Prostate gland (tissue), 2 donors: ENCODE measurements around the gene USP37. TPM values are rescaled to one million over a fixed set of nuclear protein-coding genes. Genes with fewer than 3 reads are reported as not detected.

Experiments used
- DNase-seq: peaks from one replicate; pipeline ENCODE4 v3.0.0-alpha.2; 2019; ENCODE audit warnings: low spot score
- H3K27ac ChIP-seq, 2 donors: fragments of 200-600 bp; sonication (generic); 2 replicates each; pipeline ENCODE4 v1.5.1; 2017 to 2019
- H3K27me3 ChIP-seq: fragments of 200-600 bp; sonication (generic); replicated peaks from 2 replicates; pipeline ENCODE4 v1.5.1; 2019; ENCODE audit not compliant: insufficient read depth
- H3K36me3 ChIP-seq, 2 donors: fragments of 200-600 bp; sonication (generic); 1 replicate in 1 of 2; 2 replicates in 1 of 2; pipeline versions ENCODE4 v1.5.1 to v1.8.1; 2017 to 2019
- H3K4me1 ChIP-seq: fragments of 200-600 bp; sonication (generic); replicated peaks from 2 replicates; pipeline ENCODE4 v1.5.1; 2019
- H3K4me3 ChIP-seq, 2 donors: fragments of 200-600 bp; sonication (generic); 2 replicates each; pipeline ENCODE4 v1.5.1; 2017 to 2019
- H3K9me3 ChIP-seq: fragments of 200-600 bp; sonication (generic); 2 replicates; pipeline ENCODE4 v1.5.1; 2017
- CTCF ChIP-seq, 4 experiments: fragments of 200-600 bp in 2 of 4; fragments of 450-650 bp in 2 of 4; sonication (generic) in 2 of 4; IDR thresholded peaks; 1 replicate in 3 of 4; 2 replicates in 1 of 4; pipeline ENCODE4 v1.5.1; 2016 to 2019; ENCODE audit warnings: antibody characterized with exemption in 4 of 4, mild to moderate bottlenecking in 2 of 4, moderate library complexity in 2 of 4
- POLR2A ChIP-seq: fragments of 450-650 bp; IDR thresholded peaks from one replicate; pipeline ENCODE4 v1.6.1; 2016; ENCODE audit warnings: antibody characterized with exemption, mild to moderate bottlenecking
- POLR2AphosphoS5 ChIP-seq: sonication (generic); formaldehyde crosslinking; IDR thresholded peaks from one replicate; pipeline ENCODE4 v1.6.1; 2017; ENCODE audit warnings: antibody characterized with exemption
- WGBS: methylation state at CpG from one replicate; pipeline ENCODE4 v1.1.5; 2018; 5-methylcytosine and 5-hydroxymethylcytosine counted together
- intact Hi-C: fragments of 100-400 bp; cut with DNase I; formaldehyde crosslinking; loops from one replicate; pipeline ENCODE4 v1.14.2; 2022
- microRNA counts, 2 donors: library from miRNA; unstranded; fragments of <30 nt; microRNA quantifications; one replicate each; lab custom pipeline; 2016 to 2017
- microRNA-seq: library from miRNA; unstranded; fragments of <30 nt; microRNA quantifications from one replicate; pipeline ENCODE4, GENCODE V29; 2016
- small RNA-seq, 2 donors: library from RNA; depleted of rRNA; stranded (forward); fragments of <200 nt; gene quantifications; one replicate each; pipeline ENCODE3, GENCODE V24; 2016
- total RNA-seq, 2 donors: library from RNA; depleted of rRNA; stranded (reverse); fragments of >200 nt; gene quantifications; one replicate each; pipeline ENCODE4 v1.1.0, GENCODE V29; 2016

USP37 gene
- total RNA-seq, 2 donors from 2014 or later = 12.3 to 31.9 TPM

GRCh38 chr2:218401890-218402289, 166.3 kb downstream of the USP37 start:
- 57% methylated on average over 8 of the region's 9 CpGs for WGBS
- peak overlapping the region in 1 of 2 donors; percentile 99 for H3K4me3 ChIP-seq
- H3K27ac ChIP-seq = peak overlapping the region; percentile 99 to 100
- no peaks in the 10 kb centered on the region for H3K27me3 ChIP-seq
- DNase-seq = no peak
- intact Hi-C loops = no loop called here
- TF ChIP-seq CTCF (IDR thresholded peaks at IDR 0.05) (no peak), POLR2A (no peak), POLR2AphosphoS5 (no peak)
- H3K36me3 ChIP-seq = peaks cover 7 to 24% of the 10 kb centered on the region in 2 donors
- peaks cover 27% of the 10 kb centered on the region for H3K4me1 ChIP-seq
- no peaks in the 10 kb centered on the region for H3K9me3 ChIP-seq

- peak overlapping the region; percentile 99 to 100 for H3K27ac ChIP-seq
- no peak for TF ChIP-seq POLR2A
- no peak for TF ChIP-seq CTCF (IDR thresholded peaks at IDR 0.05)
- peaks cover 27% of the 10 kb centered on the region for H3K4me1 ChIP-seq
- no peaks in the 10 kb centered on the region for H3K27me3 ChIP-seq
- no peaks in the 10 kb centered on the region for H3K9me3 ChIP-seq
- peak overlapping the region; percentile 99 to 100 for H3K4me3 ChIP-seq
- intact Hi-C loops = no loop called here
- DNase-seq = no peak
- 26% methylated on average over 24 of the region's 24 CpGs for WGBS
- peaks cover 7 to 24% of the 10 kb centered on the region in 2 donors for H3K36me3 ChIP-seq
Measured at GRCh38 chr2:218400930-218401881, 166.9 kb downstream of the USP37 start.

MicroRNAs encoded within 50 kb of the gene (microRNA counts, 767-probe panel; counts per million panel counts)
- 4,325 to 4,715 counts per million in 2 donors for microRNA hsa-miR-26b-5p (lab: Ali Mortazavi, UCI)

Small RNAs within 50 kb of the gene (microRNA-seq; reads per million reads assigned to microRNA genes)
- gene MIR26B = 52,852 reads per million, percentile 99 among the genes with 10 or more reads in this experiment

Small RNAs within 50 kb of the gene (small RNA-seq; reads per million reads assigned to genes)
- gene MIR26B (1,318 to 1,352 reads per million in 2 donors), gene RNU6-136P (0 reads per million in 2 donors)

Other genes starting within 250 kb of the USP37 start
- 1 to 10 TPM in 1 of 2 donors, not detected in 1; 2.0 TPM for gene CATIP, start 211.5 kb downstream of the USP37 start, total RNA-seq
- gene SLC11A1, start 186.1 kb downstream of the USP37 start, total RNA-seq = 10 to 100 TPM; 10.8 to 11.4 TPM
- 100 to 1,000 TPM; 145 to 180 TPM for gene CTDSP1, start 168.5 kb downstream of the USP37 start, total RNA-seq
- under 1 TPM in 1 of 2 donors, not detected in 1; 0.09 TPM for gene VIL1, start 149.2 kb downstream of the USP37 start, total RNA-seq
- gene CNOT9, start 488 bp upstream of the USP37 start, total RNA-seq = 10 to 100 TPM; 31.7 to 77.6 TPM
- gene PLCD4, start 39.5 kb upstream of the USP37 start, total RNA-seq = 1 to 10 TPM; 1.1 to 2.7 TPM
- 10 to 100 TPM; 25.5 to 34.7 TPM for gene ZNF142, start 91.3 kb upstream of the USP37 start, total RNA-seq
- gene BCS1L, start 91.3 kb upstream of the USP37 start, total RNA-seq = 10 to 100 TPM; 40.3 to 42.9 TPM
- 10 to 100 TPM; 20.0 to 32.5 TPM for gene RNF25, start 103.7 kb upstream of the USP37 start, total RNA-seq
- gene STK36, start 103.7 kb upstream of the USP37 start, total RNA-seq = 10 to 100 TPM; 22.0 to 90.9 TPM
- gene TTLL4, start 142.5 kb upstream of the USP37 start, total RNA-seq = 10 to 100 TPM; 21.1 to 63.8 TPM
- gene CYP27A1, start 213.8 kb upstream of the USP37 start, total RNA-seq = 10 to 100 TPM; 97.7 to 98.3 TPM